Measurements from ENCODE around the gene RNF222.
A peak's percentile ranks its signal among the peaks of the same experiment; 100 is the strongest.

Gene RNF222

DNA sequence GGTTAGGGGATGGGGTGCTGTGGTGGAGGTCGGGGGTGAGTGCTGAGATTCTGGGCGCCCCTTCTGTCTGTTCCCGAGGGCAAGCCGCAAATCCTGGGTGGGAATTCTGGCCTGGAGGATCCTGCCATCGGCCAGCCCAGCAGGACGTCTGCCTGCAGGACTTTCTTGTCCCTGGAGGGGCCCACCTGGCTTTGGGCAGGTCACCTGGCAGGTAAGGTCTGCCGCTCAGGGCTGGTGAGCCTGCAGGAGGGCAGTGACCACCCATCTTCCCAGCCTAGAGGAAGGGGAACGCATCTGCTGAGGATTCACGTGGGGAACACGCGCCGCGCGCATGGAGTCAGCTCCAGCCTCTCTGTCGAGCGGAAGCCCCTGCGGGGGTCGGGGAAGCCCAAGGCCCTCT lies 5.4 kb downstream of the RNF222 start:
- no peak for TF ChIP-seq POLR2AphosphoS5 (IDR thresholded peaks at IDR 0.05; ENCODE audit: low read depth, low read length)
- TF ChIP-seq FOXP2 (optimal IDR thresholded peaks at IDR 0.05; ENCODE audit: borderline replicate concordance, extremely low read depth, extremely low read length, insufficient read depth), result no peak
- TF ChIP-seq, protein P1, sequence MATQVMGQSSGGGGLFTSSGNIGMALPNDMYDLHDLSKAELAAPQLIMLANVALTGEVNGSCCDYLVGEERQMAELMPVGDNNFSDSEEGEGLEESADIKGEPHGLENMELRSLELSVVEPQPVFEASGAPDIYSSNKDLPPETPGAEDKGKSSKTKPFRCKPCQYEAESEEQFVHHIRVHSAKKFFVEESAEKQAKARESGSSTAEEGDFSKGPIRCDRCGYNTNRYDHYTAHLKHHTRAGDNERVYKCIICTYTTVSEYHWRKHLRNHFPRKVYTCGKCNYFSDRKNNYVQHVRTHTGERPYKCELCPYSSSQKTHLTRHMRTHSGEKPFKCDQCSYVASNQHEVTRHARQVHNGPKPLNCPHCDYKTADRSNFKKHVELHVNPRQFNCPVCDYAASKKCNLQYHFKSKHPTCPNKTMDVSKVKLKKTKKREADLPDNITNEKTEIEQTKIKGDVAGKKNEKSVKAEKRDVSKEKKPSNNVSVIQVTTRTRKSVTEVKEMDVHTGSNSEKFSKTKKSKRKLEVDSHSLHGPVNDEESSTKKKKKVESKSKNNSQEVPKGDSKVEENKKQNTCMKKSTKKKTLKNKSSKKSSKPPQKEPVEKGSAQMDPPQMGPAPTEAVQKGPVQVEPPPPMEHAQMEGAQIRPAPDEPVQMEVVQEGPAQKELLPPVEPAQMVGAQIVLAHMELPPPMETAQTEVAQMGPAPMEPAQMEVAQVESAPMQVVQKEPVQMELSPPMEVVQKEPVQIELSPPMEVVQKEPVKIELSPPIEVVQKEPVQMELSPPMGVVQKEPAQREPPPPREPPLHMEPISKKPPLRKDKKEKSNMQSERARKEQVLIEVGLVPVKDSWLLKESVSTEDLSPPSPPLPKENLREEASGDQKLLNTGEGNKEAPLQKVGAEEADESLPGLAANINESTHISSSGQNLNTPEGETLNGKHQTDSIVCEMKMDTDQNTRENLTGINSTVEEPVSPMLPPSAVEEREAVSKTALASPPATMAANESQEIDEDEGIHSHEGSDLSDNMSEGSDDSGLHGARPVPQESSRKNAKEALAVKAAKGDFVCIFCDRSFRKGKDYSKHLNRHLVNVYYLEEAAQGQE (IDR thresholded peaks at IDR 0.05; ENCODE audit: insufficient read depth in 1 of 2, low read depth in 2 of 2, low read length in 2 of 2), result no peak
- TF ChIP-seq SIN3A (IDR thresholded peaks at IDR 0.05; ENCODE audit: borderline replicate concordance, insufficient read depth, low read length), result no peak
- TF ChIP-seq TAF1 (IDR thresholded peaks at IDR 0.05; ENCODE audit: borderline replicate concordance, insufficient read depth, low read length), result no peak

DNA sequence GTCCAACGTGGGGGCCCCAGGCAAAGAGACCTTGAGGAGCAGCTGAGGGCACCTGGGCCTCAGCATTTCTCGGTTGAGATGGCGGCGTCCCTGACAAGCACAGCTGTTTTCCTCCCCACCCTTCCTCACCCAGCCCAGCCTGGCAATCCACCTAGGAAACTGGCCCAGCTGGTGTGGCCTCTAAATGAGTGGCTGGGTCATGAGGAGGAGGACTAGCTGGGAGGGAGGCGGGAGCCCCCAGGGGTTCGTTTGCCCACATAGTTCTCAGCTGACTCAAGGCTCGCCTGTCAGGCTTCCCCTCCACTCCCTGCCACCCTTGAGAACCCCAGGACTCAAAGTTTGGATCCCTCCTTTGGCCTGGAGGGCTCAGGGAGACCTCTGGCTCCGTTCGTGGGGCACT lies 5.9 kb downstream of the RNF222 start:
- TF ChIP-seq, protein P1 (IDR thresholded peaks at IDR 0.05; ENCODE audit: insufficient read depth in 1 of 2, low read depth in 2 of 2, low read length in 2 of 2), result no peak
- TF ChIP-seq TAF1 (IDR thresholded peaks at IDR 0.05; ENCODE audit: borderline replicate concordance, insufficient read depth, low read length) (no peak), SIN3A (IDR thresholded peaks at IDR 0.05; ENCODE audit: borderline replicate concordance, insufficient read depth, low read length) (no peak), POLR2AphosphoS5 (IDR thresholded peaks at IDR 0.05; ENCODE audit: low read depth, low read length) (no peak), FOXP2 (optimal IDR thresholded peaks at IDR 0.05; ENCODE audit: borderline replicate concordance, extremely low read depth, extremely low read length, insufficient read depth) (no peak)

DNA sequence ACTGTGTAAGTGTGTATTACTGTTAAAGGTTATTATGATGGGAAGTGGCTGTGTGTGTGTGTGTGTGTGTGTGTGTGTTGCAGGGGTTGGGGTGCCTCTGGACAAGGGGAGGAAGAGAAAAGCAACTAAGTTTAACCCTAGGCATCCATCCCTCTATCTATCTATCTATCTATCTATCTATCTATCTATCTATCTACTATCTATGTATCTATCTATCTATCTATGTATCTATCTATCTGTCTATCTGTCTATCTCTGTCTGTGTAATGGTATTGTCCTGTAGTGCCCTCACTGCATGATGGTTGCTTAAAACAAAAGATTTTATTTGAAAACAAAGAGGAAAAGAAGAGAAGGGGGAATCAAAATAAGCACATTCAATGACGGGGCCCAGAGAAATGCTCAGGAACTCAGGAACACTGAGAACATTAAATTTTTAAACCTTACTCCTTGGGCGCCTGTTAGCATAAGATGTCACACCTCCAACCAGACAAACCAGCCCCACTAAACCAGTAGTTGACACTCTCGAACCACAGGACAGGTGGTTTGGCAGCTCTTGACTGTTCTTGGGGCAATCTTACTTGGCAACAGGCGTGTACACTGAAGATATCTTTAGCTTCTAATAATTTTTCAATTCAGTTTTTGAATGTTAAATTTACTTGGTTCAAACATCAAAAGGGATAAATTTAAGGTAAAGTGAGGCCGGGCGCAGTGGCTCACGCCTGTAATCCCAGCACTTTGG lies 9.5 kb downstream of the RNF222 start:
- TF ChIP-seq TAF1 (IDR thresholded peaks at IDR 0.05; ENCODE audit: borderline replicate concordance, insufficient read depth, low read length), result no peak

DNA sequence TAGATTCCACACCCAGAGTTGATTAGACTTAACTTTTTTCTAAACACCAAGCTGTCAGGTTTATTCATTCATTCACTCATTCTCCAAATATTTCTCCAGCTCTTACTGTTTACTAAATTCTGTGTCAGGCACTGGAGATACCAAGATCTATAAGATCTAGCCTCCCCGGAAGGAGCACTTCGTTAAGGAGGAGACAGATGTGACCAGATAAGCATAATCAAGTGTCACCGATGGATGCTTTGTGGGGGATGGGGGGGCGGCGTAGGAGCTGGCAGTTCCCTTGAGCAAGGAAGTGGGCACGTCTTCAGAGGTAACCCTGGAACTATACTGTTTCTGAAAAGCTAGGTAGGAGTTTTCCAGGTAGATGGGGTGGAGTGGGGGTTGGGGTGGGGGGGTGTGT lies 10.8 kb downstream of the RNF222 start:
- no peak for TF ChIP-seq POLR2AphosphoS5 (IDR thresholded peaks at IDR 0.05; ENCODE audit: low read depth, low read length)
- TF ChIP-seq, protein P1 (IDR thresholded peaks at IDR 0.05; ENCODE audit: insufficient read depth in 1 of 2, low read depth in 2 of 2, low read length in 2 of 2), result no peak
- TF ChIP-seq FOXP2 (optimal IDR thresholded peaks at IDR 0.05; ENCODE audit: borderline replicate concordance, extremely low read depth, extremely low read length, insufficient read depth), result no peak
- no peak for TF ChIP-seq SIN3A (IDR thresholded peaks at IDR 0.05; ENCODE audit: borderline replicate concordance, insufficient read depth, low read length)
- no peak for TF ChIP-seq TAF1 (IDR thresholded peaks at IDR 0.05; ENCODE audit: borderline replicate concordance, insufficient read depth, low read length)

DNA sequence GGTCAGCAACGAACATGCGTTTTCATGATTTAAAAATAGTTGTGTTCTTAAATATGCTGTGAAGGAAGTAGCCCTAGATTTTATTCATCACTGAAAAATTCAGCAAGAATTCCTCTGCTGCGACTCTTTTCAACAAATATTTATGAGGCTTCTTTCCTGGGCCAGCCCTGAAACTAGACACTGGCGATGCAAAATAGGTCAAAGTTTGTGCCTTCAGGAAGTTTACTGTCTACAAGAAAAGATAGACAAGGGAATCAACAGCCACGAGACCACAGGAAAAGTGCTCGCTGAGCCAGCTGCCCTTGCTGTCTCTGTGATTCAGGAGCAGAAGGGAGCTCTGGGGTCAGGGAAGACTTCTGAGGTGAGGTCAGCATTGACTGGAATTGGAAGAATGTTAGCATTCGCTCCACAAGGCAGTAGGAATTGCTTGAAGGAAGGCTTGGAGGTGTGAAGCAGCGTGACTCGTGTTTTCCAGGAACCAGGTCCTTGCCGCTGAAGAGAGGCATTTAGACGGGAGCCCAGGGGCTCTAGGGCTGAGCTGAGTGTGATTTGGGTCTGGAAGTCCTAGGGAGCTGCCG lies 12.7 kb downstream of the RNF222 start:
- TF ChIP-seq FOXP2 (optimal IDR thresholded peaks at IDR 0.05; ENCODE audit: borderline replicate concordance, extremely low read depth, extremely low read length, insufficient read depth), result peak; percentile 52
- no peak for TF ChIP-seq POLR2AphosphoS5 (IDR thresholded peaks at IDR 0.05; ENCODE audit: low read depth, low read length)

DNA sequence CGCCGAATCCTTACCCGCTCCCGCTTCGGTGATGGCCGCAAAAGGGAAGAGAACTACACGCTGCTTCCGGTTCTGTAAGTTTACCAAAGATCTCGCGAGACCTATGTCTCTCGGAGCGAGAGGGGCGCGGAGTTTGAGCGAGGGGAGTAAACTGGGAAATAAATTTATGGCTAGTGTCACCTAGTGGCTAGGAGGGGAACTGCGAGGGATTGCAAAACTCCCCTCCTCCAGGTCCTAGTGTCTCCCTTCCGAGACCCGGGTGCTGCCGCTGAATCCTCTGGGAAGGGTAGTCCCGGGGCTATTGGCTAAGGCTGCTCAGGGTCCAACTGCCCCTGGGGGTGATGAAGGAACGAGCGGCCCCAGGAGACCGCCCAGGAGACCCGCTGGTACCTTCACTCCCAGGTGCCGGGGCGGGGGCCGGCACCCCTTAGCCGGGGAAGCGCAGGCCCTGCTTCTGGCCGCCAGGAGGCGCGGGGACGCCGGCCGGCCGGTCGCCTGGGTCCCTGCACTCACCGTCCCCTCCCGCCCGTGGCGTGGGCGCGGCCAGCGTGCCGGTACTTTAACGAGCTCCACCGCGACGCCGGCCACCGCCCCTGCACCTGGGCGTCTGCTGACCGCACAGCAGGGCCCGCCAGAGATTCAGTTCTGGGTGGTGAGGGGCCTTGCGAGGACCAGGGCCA lies 14.3 kb downstream of the RNF222 start, which contains the start of gene RPL26:
RPL26 (minus strand) TSS at position 51 of the 680 bp plus-strand sequence. CDS start 883 bp downstream, outside the sequence.
- TF ChIP-seq TAF1 (IDR thresholded peaks at IDR 0.05; ENCODE audit: borderline replicate concordance, insufficient read depth, low read length) (peak; percentile 100), POLR2AphosphoS5 (IDR thresholded peaks at IDR 0.05; ENCODE audit: low read depth, low read length) (peak; percentile 98), SIN3A (IDR thresholded peaks at IDR 0.05; ENCODE audit: borderline replicate concordance, insufficient read depth, low read length) (peak; percentile 98), FOXP2 (optimal IDR thresholded peaks at IDR 0.05; ENCODE audit: borderline replicate concordance, extremely low read depth, extremely low read length, insufficient read depth) (peak; percentile 76)
- TF ChIP-seq, protein P1 (IDR thresholded peaks at IDR 0.05; ENCODE audit: insufficient read depth in 1 of 2, low read depth in 2 of 2, low read length in 2 of 2), result peak; percentile 52 to 73; a peak in 1 of 4 replicates
